ENCODE data around the gene PTPRG. TPM values are rescaled to one million over a fixed set of nuclear protein-coding genes. Genes with fewer than 3 reads are reported as not detected.

PTPRG gene
- total and polyA plus RNA-seq, 2 of the 13 experiments (the other 11 are each of a cell fraction or from before 2014, with no cell fraction given): 8.0 to 25.3 TPM

- TF ChIP-seq ZEB1 (IDR thresholded peaks at IDR 0.05; ENCODE audit: insufficient replicate concordance, low read depth) (no peak), ZNF644 (CRISPR knock-in tag; IDR thresholded peaks at IDR 0.05; ENCODE audit: low read depth) (no peak), ZNF576 (CRISPR knock-in tag; IDR thresholded peaks at IDR 0.05) (no peak), PBX3 (CRISPR knock-in tag; IDR thresholded peaks at IDR 0.05; ENCODE audit: borderline replicate concordance) (no peak), ZNF224 (CRISPR knock-in tag; IDR thresholded peaks at IDR 0.05) (no peak), FOXC1 (CRISPR knock-in tag; IDR thresholded peaks at IDR 0.05; ENCODE audit: borderline replicate concordance) (no peak), HMG20A (CRISPR knock-in tag; IDR thresholded peaks at IDR 0.05; ENCODE audit: borderline replicate concordance) (no peak), ZNF780A (CRISPR knock-in tag; IDR thresholded peaks at IDR 0.05) (no peak), PAF1 (CRISPR knock-in tag; IDR thresholded peaks at IDR 0.05) (no peak), ZFP62 (CRISPR knock-in tag; IDR thresholded peaks at IDR 0.05) (no peak), ZNF639 (CRISPR knock-in tag; conservative IDR thresholded peaks at IDR 0.05) (no peak)
- TF ChIP-seq, protein P1, sequence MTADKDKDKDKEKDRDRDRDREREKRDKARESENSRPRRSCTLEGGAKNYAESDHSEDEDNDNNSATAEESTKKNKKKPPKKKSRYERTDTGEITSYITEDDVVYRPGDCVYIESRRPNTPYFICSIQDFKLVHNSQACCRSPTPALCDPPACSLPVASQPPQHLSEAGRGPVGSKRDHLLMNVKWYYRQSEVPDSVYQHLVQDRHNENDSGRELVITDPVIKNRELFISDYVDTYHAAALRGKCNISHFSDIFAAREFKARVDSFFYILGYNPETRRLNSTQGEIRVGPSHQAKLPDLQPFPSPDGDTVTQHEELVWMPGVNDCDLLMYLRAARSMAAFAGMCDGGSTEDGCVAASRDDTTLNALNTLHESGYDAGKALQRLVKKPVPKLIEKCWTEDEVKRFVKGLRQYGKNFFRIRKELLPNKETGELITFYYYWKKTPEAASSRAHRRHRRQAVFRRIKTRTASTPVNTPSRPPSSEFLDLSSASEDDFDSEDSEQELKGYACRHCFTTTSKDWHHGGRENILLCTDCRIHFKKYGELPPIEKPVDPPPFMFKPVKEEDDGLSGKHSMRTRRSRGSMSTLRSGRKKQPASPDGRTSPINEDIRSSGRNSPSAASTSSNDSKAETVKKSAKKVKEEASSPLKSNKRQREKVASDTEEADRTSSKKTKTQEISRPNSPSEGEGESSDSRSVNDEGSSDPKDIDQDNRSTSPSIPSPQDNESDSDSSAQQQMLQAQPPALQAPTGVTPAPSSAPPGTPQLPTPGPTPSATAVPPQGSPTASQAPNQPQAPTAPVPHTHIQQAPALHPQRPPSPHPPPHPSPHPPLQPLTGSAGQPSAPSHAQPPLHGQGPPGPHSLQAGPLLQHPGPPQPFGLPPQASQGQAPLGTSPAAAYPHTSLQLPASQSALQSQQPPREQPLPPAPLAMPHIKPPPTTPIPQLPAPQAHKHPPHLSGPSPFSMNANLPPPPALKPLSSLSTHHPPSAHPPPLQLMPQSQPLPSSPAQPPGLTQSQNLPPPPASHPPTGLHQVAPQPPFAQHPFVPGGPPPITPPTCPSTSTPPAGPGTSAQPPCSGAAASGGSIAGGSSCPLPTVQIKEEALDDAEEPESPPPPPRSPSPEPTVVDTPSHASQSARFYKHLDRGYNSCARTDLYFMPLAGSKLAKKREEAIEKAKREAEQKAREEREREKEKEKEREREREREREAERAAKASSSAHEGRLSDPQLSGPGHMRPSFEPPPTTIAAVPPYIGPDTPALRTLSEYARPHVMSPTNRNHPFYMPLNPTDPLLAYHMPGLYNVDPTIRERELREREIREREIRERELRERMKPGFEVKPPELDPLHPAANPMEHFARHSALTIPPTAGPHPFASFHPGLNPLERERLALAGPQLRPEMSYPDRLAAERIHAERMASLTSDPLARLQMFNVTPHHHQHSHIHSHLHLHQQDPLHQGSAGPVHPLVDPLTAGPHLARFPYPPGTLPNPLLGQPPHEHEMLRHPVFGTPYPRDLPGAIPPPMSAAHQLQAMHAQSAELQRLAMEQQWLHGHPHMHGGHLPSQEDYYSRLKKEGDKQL (CRISPR knock-in tag; IDR thresholded peaks at IDR 0.05; ENCODE audit: low read depth): no peak
- Histone ChIP-seq H4K20me1 (ENCODE audit: insufficient read depth, low read length) (no peaks in the 10 kb centered on the region), H3K4me3 (replicated peaks in 1 of 3; ENCODE audit: insufficient read depth in 1 of 3, low read depth in 2 of 3, low read length in 3 of 3) (no peak overlapping the region), H3K9ac (ENCODE audit: insufficient read depth, low read depth, low read length) (no peak overlapping the region), H3K27ac (ENCODE audit: extremely low read length, insufficient read depth, low read length) (no peak overlapping the region), H3K9me3 (ENCODE audit: low read length) (no peaks in the 10 kb centered on the region), H3K36me3 (replicated peaks in 1 of 2; ENCODE audit: control insufficient read depth in 1 of 2, insufficient read depth in 2 of 2, low read length in 2 of 2) (peaks cover 4 to 27% of the 10 kb centered on the region in 2 experiments; a peak in 3 of 5 replicates), H2AFZ (ENCODE audit: low read length) (no peak overlapping the region), H3K27me3 (ENCODE audit: control insufficient read depth in 1 of 2, insufficient read depth in 2 of 2, low read length in 2 of 2) (no peaks in the 10 kb centered on the region), H3K79me2 (ENCODE audit: insufficient read depth, low read length) (no peaks in the 10 kb centered on the region), H3K4me1 (ENCODE audit: insufficient read depth, low read length) (peaks cover 8% of the 10 kb centered on the region), H3K4me2 (ENCODE audit: low read depth, low read length) (no peak overlapping the region)
- BruUV-seq (replicated peaks): no TSS peak
- intact Hi-C loops (cut with micrococcal nuclease; ENCODE audit: unreplicated experiment): loop anchor here (5.0 kb wide), 1 partner anchor 359 kb away; no protein-coding TSS in a partner anchor
- FAIRE-seq (no peak), DNase-seq (ENCODE audit: low spot score) (no peak), ATAC-seq (no peak)
- ChIA-PET POLR2A (no interaction called here), CTCF (ENCODE audit: low intra/inter-chr PET ratio, low total read pairs) (no interaction called here)
- in situ Hi-C loops (cut with HindIII; ENCODE audit: extremely low pct_ligation_motif_present, low pct_unique_long_range_greater_than_20kb): loop anchor here (10.0 kb wide), 1 partner anchor 352 kb away; no protein-coding TSS in a partner anchor
- 98% methylated on average over 22 of the region's 22 CpGs for WGBS (ENCODE audit: low lambda C conversion rate)
Observed at GRCh38 chr3:62203152-62203551, 641.8 kb downstream of the PTPRG start.

All from HepG2 (cell line).